K562 (cell line): ENCODE measurements around the gene RNLS.

Experiments used
- CBX5 ChIP-seq: IDR thresholded peaks from 2 replicates; pipeline ENCODE4 v1.6.1; 2014; ENCODE audit warnings: low read depth, borderline replicate concordance
- POLR2AphosphoS5 ChIP-seq: IDR thresholded peaks from 2 replicates; pipeline ENCODE4 v1.6.1; 2011; ENCODE audit warnings: mild to moderate bottlenecking, low read depth, low read length, moderate library complexity; ENCODE audit not compliant: control insufficient read depth, insufficient read depth
- PTTG1 ChIP-seq: fragments of 450-650 bp; IDR thresholded peaks from 2 replicates; pipeline ENCODE4 v1.6.1; 2016; ENCODE audit warnings: low read depth, mild to moderate bottlenecking, missing genetic modification characterization, missing compliant biosample characterization
- TBL1XR1 ChIP-seq, 2 experiments: IDR thresholded peaks; 2 replicates each; pipeline ENCODE4 v1.6.1; 2012; ENCODE audit warnings: improper control_type of control experiment in 2 of 2, low read length in 2 of 2, mild to moderate bottlenecking in 1 of 2
- TEAD2 ChIP-seq: fragments of 450-650 bp; IDR thresholded peaks from 2 replicates; pipeline ENCODE4 v1.6.1; 2016; ENCODE audit warnings: missing genetic modification characterization, control low read depth, missing compliant biosample characterization
- ZNF583 ChIP-seq: fragments of 250-450 bp; sonication (Bioruptor Pico); IDR thresholded peaks from 2 replicates; pipeline ENCODE4 v1.4.0; 2020
- TF ChIP-seq, protein P1 (sequence below), 3 experiments: IDR thresholded peaks in 2 of 3; conservative IDR thresholded peaks in 1 of 3; 2 replicates each; pipeline ENCODE4 v1.5.1; 2011 to 2012; ENCODE audit warnings: low read length in 3 of 3, mild to moderate bottlenecking in 3 of 3, control low read depth in 2 of 3, improper control_type of control experiment in 1 of 3, inconsistent platforms in 1 of 3, low read depth in 1 of 3, mixed read lengths in 1 of 3, moderate library complexity in 1 of 3; ENCODE audit not compliant: insufficient read depth in 2 of 3
- TF ChIP-seq, protein P2 (sequence below): fragments of 450-650 bp; IDR thresholded peaks from 2 replicates; pipeline ENCODE4 v1.6.1; 2017; ENCODE audit warnings: antibody characterized with exemption, mild to moderate bottlenecking
- TF ChIP-seq, protein P3 (sequence below): sonication (generic); formaldehyde crosslinking; IDR thresholded peaks from 2 replicates; pipeline ENCODE4 v1.8.1; 2023; ENCODE audit warnings: mild to moderate bottlenecking, missing genetic modification reagents

DNA sequence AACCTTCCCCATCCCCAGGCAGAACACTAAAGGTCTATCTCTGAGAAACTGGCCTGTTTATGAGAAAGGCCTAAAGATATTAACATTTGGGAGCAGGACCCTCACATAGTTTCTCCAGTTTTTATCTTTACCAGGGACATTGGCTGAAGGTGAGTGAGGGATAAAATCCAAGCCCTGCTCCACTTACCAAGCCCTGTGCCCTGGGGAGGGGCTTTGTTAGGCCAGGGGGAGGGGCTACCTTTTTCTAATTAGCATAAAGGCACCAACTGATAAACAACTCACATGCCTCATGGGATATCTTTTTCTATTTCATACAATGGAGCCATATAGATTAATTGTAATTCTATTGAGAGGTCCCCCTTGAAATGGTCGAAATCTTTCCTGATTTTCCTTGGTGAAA is 55.9 kb downstream of the RNLS start:
- TF ChIP-seq, protein P1, sequence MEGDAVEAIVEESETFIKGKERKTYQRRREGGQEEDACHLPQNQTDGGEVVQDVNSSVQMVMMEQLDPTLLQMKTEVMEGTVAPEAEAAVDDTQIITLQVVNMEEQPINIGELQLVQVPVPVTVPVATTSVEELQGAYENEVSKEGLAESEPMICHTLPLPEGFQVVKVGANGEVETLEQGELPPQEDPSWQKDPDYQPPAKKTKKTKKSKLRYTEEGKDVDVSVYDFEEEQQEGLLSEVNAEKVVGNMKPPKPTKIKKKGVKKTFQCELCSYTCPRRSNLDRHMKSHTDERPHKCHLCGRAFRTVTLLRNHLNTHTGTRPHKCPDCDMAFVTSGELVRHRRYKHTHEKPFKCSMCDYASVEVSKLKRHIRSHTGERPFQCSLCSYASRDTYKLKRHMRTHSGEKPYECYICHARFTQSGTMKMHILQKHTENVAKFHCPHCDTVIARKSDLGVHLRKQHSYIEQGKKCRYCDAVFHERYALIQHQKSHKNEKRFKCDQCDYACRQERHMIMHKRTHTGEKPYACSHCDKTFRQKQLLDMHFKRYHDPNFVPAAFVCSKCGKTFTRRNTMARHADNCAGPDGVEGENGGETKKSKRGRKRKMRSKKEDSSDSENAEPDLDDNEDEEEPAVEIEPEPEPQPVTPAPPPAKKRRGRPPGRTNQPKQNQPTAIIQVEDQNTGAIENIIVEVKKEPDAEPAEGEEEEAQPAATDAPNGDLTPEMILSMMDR (IDR thresholded peaks at IDR 0.05 in 2 of 3, conservative IDR thresholded peaks at IDR 0.05 in 1 of 3; ENCODE audit: insufficient read depth in 2 of 3, low read depth in 1 of 3, low read length in 3 of 3) = no peak
- TF ChIP-seq CBX5 (no peak), TBL1XR1 (IDR thresholded peaks at IDR 0.05; ENCODE audit: low read length in 2 of 2) (no peak), PTTG1 (no peak), TEAD2 (tag) (no peak), POLR2AphosphoS5 (no peak), ZNF583 (CRISPR knock-in tag) (no peak)
- TF ChIP-seq, protein P2, sequence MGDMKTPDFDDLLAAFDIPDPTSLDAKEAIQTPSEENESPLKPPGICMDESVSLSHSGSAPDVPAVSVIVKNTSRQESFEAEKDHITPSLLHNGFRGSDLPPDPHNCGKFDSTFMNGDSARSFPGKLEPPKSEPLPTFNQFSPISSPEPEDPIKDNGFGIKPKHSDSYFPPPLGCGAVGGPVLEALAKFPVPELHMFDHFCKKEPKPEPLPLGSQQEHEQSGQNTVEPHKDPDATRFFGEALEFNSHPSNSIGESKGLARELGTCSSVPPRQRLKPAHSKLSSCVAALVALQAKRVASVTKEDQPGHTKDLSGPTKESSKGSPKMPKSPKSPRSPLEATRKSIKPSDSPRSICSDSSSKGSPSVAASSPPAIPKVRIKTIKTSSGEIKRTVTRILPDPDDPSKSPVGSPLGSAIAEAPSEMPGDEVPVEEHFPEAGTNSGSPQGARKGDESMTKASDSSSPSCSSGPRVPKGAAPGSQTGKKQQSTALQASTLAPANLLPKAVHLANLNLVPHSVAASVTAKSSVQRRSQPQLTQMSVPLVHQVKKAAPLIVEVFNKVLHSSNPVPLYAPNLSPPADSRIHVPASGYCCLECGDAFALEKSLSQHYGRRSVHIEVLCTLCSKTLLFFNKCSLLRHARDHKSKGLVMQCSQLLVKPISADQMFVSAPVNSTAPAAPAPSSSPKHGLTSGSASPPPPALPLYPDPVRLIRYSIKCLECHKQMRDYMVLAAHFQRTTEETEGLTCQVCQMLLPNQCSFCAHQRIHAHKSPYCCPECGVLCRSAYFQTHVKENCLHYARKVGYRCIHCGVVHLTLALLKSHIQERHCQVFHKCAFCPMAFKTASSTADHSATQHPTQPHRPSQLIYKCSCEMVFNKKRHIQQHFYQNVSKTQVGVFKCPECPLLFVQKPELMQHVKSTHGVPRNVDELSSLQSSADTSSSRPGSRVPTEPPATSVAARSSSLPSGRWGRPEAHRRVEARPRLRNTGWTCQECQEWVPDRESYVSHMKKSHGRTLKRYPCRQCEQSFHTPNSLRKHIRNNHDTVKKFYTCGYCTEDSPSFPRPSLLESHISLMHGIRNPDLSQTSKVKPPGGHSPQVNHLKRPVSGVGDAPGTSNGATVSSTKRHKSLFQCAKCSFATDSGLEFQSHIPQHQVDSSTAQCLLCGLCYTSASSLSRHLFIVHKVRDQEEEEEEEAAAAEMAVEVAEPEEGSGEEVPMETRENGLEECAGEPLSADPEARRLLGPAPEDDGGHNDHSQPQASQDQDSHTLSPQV = no peak
- TF ChIP-seq, protein P3, sequence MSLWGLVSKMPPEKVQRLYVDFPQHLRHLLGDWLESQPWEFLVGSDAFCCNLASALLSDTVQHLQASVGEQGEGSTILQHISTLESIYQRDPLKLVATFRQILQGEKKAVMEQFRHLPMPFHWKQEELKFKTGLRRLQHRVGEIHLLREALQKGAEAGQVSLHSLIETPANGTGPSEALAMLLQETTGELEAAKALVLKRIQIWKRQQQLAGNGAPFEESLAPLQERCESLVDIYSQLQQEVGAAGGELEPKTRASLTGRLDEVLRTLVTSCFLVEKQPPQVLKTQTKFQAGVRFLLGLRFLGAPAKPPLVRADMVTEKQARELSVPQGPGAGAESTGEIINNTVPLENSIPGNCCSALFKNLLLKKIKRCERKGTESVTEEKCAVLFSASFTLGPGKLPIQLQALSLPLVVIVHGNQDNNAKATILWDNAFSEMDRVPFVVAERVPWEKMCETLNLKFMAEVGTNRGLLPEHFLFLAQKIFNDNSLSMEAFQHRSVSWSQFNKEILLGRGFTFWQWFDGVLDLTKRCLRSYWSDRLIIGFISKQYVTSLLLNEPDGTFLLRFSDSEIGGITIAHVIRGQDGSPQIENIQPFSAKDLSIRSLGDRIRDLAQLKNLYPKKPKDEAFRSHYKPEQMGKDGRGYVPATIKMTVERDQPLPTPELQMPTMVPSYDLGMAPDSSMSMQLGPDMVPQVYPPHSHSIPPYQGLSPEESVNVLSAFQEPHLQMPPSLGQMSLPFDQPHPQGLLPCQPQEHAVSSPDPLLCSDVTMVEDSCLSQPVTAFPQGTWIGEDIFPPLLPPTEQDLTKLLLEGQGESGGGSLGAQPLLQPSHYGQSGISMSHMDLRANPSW (CRISPR knock-in tag) = no peak
